Upper lobe of left lung (tissue), 6 donors: Measurements from ENCODE around the gene DMD. TPM values are rescaled to one million over a fixed set of nuclear protein-coding genes. Genes with fewer than 3 reads are reported as not detected.

Experiments used
- ATAC-seq, 2 donors: fragments of 200-7000 bp; cut with Tn5 transposase; one replicate each; pipeline ENCODE4 v1.9.1; 2022; ENCODE audit warnings: mild to moderate bottlenecking in 2 of 2, moderate library complexity in 2 of 2; ENCODE audit not compliant: low FRiP score in 2 of 2
- DNase-seq, 2 donors: peaks; one replicate each; pipeline ENCODE4 v3.0.0-alpha.2; 2019 to 2020
- H3K27ac ChIP-seq, 4 donors: fragments of 200-600 bp; sonication (generic); one replicate each; pipeline ENCODE4 v1.5.1; 2016 to 2019
- H3K27me3 ChIP-seq, 4 donors: fragments of 200-600 bp; sonication (generic); one replicate each; pipeline ENCODE4 v1.5.1; 2017 to 2019
- H3K36me3 ChIP-seq, 4 donors: fragments of 200-600 bp; sonication (generic); one replicate each; pipeline ENCODE4 v1.5.1; 2016 to 2019
- H3K4me1 ChIP-seq, 4 donors: fragments of 200-600 bp; sonication (generic); one replicate each; pipeline ENCODE4 v1.5.1; 2018 to 2019
- H3K4me3 ChIP-seq, 4 donors: fragments of 200-600 bp; sonication (generic); one replicate each; pipeline ENCODE4 v1.5.1; 2017 to 2019; ENCODE audit warnings: mild to moderate bottlenecking in 2 of 4, moderate library complexity in 1 of 4
- H3K9me3 ChIP-seq, 4 donors: fragments of 200-600 bp; sonication (generic); one replicate each; pipeline ENCODE4 v1.5.1; 2018 to 2019
- CTCF ChIP-seq, 6 experiments: fragments of 450-650 bp in 4 of 6; fragments of 200-600 bp in 2 of 6; sonication (generic) in 2 of 6; IDR thresholded peaks; one replicate each; pipeline ENCODE4 v1.5.1; 2016 to 2019; ENCODE audit warnings: antibody characterized with exemption in 6 of 6
- EP300 ChIP-seq, 4 donors: sonication (generic); formaldehyde crosslinking; IDR thresholded peaks; one replicate each; pipeline ENCODE4 v1.5.1; 2017; ENCODE audit warnings: antibody characterized with exemption in 4 of 4, control low read depth in 2 of 4
- POLR2A ChIP-seq, 4 donors: fragments of 450-650 bp; IDR thresholded peaks; one replicate each; pipeline ENCODE4 v1.5.1; 2016 to 2017; ENCODE audit warnings: antibody characterized with exemption in 4 of 4, mild to moderate bottlenecking in 2 of 4
- POLR2AphosphoS5 ChIP-seq, 2 donors: sonication (generic); formaldehyde crosslinking; IDR thresholded peaks; one replicate each; pipeline ENCODE4 v1.5.1; 2017; ENCODE audit warnings: antibody characterized with exemption in 2 of 2
- WGBS, 2 donors: methylation state at CpG; one replicate each; pipeline ENCODE4 v1.1.5; 2017 to 2018; 5-methylcytosine and 5-hydroxymethylcytosine counted together
- total RNA-seq, 6 donors: library from RNA; depleted of rRNA in 4 of 6; stranded (reverse); fragments of >200 nt in 4 of 6; gene quantifications; one replicate each; pipeline versions ENCODE4 v1.1.0 to v1.2.1, GENCODE V29; 2016 to 2021
- donor health status: DM: no; HTN: no; CAD: no; lungs with moderate emphysema.
- donor health status: DM: no; HTN: yes; CAD: no; lungs with severe emphysema.

DMD gene
- total RNA-seq, 6 donors from 2014 or later = 12.5 to 37.0 (median 24.0) TPM

GRCh38 chrX:32155044-32155638, 1056.2 kb downstream of the DMD start:
- no peak for TF ChIP-seq CTCF (IDR thresholded peaks at IDR 0.05)
- TF ChIP-seq POLR2A (IDR thresholded peaks at IDR 0.05) = no peak
- TF ChIP-seq EP300 (IDR thresholded peaks at IDR 0.05) = no peak
- TF ChIP-seq POLR2AphosphoS5 (IDR thresholded peaks at IDR 0.05) = no peak
- H3K4me3 ChIP-seq = no peak overlapping the region
- 33 to 38% methylated on average over 3 to 5 of the region's 5 CpGs for WGBS, 2 donors
- no peak overlapping the region for H3K27ac ChIP-seq
- ATAC-seq = no peak
- no peaks in the 10 kb centered on the region for H3K4me1 ChIP-seq
- no peaks in the 10 kb centered on the region for H3K9me3 ChIP-seq
- no peaks in the 10 kb centered on the region for H3K27me3 ChIP-seq
- DNase-seq = no peak
- no peaks in the 10 kb centered on the region for H3K36me3 ChIP-seq

- Histone ChIP-seq H3K9me3 (no peaks in the 10 kb centered on the region), H3K36me3 (no peaks in the 10 kb centered on the region), H3K4me1 (no peaks in the 10 kb centered on the region), H3K4me3 (no peak overlapping the region), H3K27ac (no peak overlapping the region), H3K27me3 (no peaks in the 10 kb centered on the region)
- DNase-seq (no peak), ATAC-seq (no peak)
- 79 to 83% methylated on average over 4 of the region's 4 CpGs for WGBS, 2 donors
- no peak for TF ChIP-seq CTCF (IDR thresholded peaks at IDR 0.05)
- TF ChIP-seq POLR2AphosphoS5 (IDR thresholded peaks at IDR 0.05) = no peak
- no peak for TF ChIP-seq POLR2A (IDR thresholded peaks at IDR 0.05)
- TF ChIP-seq EP300 (IDR thresholded peaks at IDR 0.05) = no peak
Observed at GRCh38 chrX:32153585-32153984, 1057.8 kb downstream of the DMD start.

GRCh38 chrX:32150141-32150540, 1061.2 kb downstream of the DMD start:
- ATAC-seq (no peak), DNase-seq (no peak)
- H3K27ac ChIP-seq = no peak overlapping the region
- WGBS, 2 donors = 66 to 78% methylated on average over 6 of the region's 6 CpGs
- TF ChIP-seq POLR2A (IDR thresholded peaks at IDR 0.05) = no peak
- no peak for TF ChIP-seq POLR2AphosphoS5 (IDR thresholded peaks at IDR 0.05)
- no peak for TF ChIP-seq CTCF (IDR thresholded peaks at IDR 0.05)
- TF ChIP-seq EP300 (IDR thresholded peaks at IDR 0.05) = no peak
- H3K27me3 ChIP-seq = no peaks in the 10 kb centered on the region
- no peaks in the 10 kb centered on the region for H3K9me3 ChIP-seq
- no peak overlapping the region for H3K4me3 ChIP-seq
- H3K36me3 ChIP-seq = no peaks in the 10 kb centered on the region
- no peaks in the 10 kb centered on the region for H3K4me1 ChIP-seq

- H3K4me3 ChIP-seq = no peak overlapping the region
- WGBS, 2 donors = 68 to 89% methylated on average over 4 to 5 of the region's 5 CpGs
- no peaks in the 10 kb centered on the region for H3K9me3 ChIP-seq
- no peak overlapping the region for H3K27ac ChIP-seq
- ATAC-seq = no peak
- no peaks in the 10 kb centered on the region for H3K4me1 ChIP-seq
- no peaks in the 10 kb centered on the region for H3K36me3 ChIP-seq
- H3K27me3 ChIP-seq = no peaks in the 10 kb centered on the region
- TF ChIP-seq CTCF (IDR thresholded peaks at IDR 0.05) = no peak
- no peak for TF ChIP-seq EP300 (IDR thresholded peaks at IDR 0.05)
- TF ChIP-seq POLR2A (IDR thresholded peaks at IDR 0.05) = no peak
- TF ChIP-seq POLR2AphosphoS5 (IDR thresholded peaks at IDR 0.05) = no peak
- no peak for DNase-seq
Observed at GRCh38 chrX:32141841-32142240, 1069.5 kb downstream of the DMD start.

GRCh38 chrX:32139476-32139875, 1071.9 kb downstream of the DMD start:
- no peak for DNase-seq
- no peak for ATAC-seq

More at GRCh38 chrX:32139476-32139875, 1071.9 kb downstream of the DMD start:
- no peaks in the 10 kb centered on the region for H3K27me3 ChIP-seq
- no peaks in the 10 kb centered on the region for H3K9me3 ChIP-seq
- TF ChIP-seq POLR2A (IDR thresholded peaks at IDR 0.05) = no peak
- TF ChIP-seq POLR2AphosphoS5 (IDR thresholded peaks at IDR 0.05) = no peak
- TF ChIP-seq EP300 (IDR thresholded peaks at IDR 0.05) = no peak
- TF ChIP-seq CTCF (IDR thresholded peaks at IDR 0.05) = no peak
- H3K4me3 ChIP-seq = no peak overlapping the region
- H3K4me1 ChIP-seq = no peaks in the 10 kb centered on the region
- H3K36me3 ChIP-seq = no peaks in the 10 kb centered on the region
- H3K27ac ChIP-seq = no peak overlapping the region
